Measurements from ENCODE around the gene MVD.

- TF ChIP-seq POLR2AphosphoS5 (IDR thresholded peaks at IDR 0.05; ENCODE audit: low read depth, low read length): no peak
- TF ChIP-seq TAF1 (IDR thresholded peaks at IDR 0.05; ENCODE audit: borderline replicate concordance, insufficient read depth, low read length): no peak
- TF ChIP-seq SIN3A (IDR thresholded peaks at IDR 0.05; ENCODE audit: borderline replicate concordance, insufficient read depth, low read length): no peak
Observed at GRCh38 chr16:88630433-88630832, 32.5 kb downstream of the MVD start.
